RPMI8226 (cell line): ENCODE data around the gene PKHD1.
A peak's percentile ranks its signal among the peaks of the same experiment; 100 is the strongest.
"Not testable (repeated sequence)": the region's sequence is repeated elsewhere in the genome, so short reads cannot be mapped to it uniquely, and the experiment has no call there.

Experiments
- DNase-seq: peaks from one replicate; pipeline ENCODE4 v3.0.0-alpha.2; 2015

Gene PKHD1

DNA sequence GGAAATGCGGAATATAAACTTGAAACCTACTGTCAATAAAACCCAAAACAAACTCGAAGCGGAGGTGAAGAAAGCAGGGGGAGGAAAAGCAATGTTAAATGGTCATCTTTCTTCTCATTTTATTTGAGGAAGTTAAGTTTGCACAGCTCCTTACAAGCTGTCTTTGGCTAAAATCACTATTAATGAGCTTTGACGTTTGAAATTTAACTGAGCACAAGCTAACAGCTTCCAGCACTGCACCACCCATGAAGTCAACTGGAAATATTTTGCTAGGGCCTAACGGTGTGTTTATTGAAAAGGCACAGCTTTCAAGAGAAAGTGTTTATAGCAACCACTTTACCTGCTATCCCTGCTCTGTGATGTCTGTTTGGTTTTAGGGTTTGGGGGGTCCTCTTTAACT, 103.8 kb downstream of the PKHD1 start:
- DNase-seq, result no peak

DNA sequence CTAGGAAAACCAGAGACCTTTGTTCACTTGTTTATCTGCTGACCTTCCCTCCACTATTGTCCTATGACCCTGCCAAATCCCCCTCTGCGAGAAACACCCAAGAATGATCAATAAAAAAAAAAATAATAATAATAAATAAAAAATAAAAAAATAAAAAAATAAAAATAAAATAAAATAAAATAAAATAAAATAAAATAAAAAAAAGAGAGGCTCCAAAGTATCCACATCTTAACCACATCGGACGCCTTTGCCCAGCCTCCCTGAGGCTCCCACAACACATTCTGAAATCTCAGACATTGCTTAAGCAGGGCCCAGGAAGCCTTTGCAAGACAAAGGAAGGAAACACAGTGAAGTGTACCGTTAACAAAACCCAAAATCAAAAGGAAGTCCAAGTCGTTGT, 104.7 kb downstream of the PKHD1 start:
- DNase-seq, result not testable (repeated sequence)

DNA sequence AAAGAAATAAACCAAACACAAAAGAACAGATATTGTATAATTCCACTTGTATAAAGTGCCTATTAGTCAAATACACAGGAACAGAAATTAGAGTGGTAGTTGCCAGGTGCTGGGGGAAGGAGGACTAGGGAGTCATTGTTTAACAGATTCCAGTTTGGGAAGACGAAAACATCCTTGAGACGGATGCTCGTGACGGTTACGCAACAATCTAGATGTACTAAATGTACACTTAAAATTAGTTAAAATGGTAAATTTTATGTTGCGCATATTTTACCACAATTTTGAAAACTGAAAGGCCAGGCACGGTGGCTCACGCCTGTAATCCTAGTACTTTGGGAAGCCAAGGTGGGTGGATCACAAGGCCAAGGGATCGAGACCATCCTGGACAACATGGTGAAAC, 111.0 kb downstream of the PKHD1 start:
- no peak for DNase-seq

DNA sequence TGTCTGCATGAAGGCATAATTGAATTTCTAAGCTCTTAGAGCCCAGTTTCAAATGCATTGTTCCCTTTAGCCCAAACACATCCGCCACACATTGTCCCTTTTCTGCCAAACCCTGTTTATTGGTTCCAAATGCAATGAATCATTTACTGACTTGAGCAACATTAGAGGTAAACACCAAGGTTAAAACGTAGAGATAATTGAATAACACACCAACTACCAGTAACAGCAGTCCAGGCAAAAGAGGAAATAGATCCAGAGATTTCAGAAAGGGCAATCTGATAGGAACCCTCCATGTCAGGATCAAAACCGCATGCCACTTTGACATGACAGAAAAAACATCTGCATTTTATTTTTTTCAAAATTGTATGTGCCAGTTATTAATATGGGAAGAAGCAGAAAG, 114.8 kb downstream of the PKHD1 start:
- no peak for DNase-seq

DNA sequence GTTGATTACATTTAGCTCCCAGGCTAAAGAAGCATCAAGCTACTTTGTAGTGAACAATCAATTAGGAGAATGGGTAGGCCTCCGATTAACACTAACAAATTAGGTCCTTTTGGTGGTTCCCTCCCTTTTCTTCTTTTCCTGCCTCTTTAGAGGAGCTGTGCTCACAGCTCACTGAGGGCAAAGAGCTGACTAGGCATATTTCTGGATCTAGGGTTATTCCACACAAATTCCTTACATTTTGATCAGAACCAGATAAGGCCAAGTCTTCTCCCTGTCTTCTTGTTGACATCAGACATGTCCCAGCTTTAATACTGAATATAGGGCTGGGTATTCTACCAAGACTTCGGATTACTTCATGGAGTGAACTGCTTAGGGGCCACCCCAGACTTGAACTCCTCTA, 119.1 kb downstream of the PKHD1 start:
- DNase-seq, result no peak

DNA sequence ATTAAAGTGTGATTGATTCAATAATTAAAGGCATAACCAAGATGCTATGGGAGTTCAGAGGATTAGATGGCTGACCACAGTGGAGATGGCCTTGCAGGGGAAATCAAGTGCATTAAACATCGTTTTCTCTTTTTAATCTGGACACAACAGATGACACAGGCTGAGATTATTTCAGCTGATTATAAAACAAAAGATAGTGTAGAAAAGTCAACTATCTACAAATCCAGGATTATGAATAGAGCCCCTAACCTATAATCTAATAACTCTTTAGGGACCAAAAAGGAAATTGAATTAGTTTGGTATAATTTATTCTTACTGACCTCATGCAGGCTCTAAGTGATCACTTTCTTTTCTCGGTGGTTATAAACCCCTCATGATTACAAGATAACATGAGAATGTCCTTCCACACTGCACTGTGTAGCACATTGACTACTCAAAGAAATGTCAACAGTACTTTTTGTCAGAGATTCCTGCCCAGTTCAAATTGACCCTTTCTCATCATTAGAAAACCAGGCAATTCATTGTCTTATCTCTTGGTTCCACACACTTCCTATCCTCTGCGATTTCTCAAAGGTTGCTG, 122.1 kb downstream of the PKHD1 start:
- no peak for DNase-seq

DNA sequence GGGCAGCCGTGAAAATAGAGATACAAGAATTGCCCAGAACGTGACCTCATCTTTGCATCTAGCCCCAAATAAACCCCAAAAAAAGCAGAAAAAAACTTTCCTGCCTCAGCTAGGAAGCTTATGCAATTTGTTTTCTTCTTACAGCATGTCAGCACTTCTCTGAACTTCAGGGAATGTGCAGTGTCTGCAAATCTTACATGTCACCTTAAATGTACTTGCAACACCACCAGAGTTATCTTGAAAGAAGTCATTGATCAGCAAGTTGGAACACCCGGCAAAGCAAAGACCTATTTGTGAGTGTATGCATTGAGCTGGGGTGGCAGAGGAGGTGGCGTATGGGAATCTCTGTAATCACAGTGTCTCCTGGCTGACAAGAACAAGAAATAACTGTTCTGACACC, 123.4 kb downstream of the PKHD1 start:
- DNase-seq, result peak; percentile 53

DNA sequence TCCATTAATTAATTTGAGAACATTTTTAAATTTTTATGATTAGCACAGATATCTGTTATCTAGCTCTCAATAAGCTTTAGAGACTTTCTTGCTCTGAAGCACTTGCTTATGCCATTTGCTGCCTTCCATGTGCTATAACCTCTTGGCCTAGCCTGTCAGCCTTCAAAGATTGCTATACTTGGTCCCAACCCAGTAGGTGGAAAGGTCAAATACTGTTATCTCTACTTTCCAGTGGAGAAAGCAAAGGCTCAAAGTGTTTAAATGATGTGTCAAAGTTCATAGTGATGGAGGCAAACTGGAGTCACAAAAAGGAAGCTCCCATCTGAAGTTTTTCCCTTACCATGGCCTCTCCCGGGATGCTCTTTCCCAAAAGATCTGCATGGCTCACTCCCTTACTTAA, 125.1 kb downstream of the PKHD1 start:
- DNase-seq, result no peak

DNA sequence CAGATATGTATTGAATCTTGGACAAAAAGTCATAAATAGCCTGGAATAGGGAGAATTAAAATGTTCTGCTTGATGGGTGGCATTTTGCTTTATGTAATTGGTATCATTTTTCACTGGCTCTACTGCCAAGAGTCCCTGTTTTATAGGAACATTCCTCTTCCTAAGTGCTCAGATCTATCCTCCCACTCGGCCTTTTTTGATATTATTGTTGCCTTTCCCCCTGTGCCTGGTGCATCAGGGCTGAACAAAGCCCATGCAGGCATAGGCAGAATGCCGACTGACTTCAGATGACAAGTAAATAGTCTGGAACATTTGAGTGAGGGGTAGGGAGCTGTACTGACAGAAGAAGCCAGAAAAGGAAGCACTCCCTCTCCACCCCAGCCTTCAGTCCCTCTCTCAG, 127.0 kb downstream of the PKHD1 start:
- no peak for DNase-seq

DNA sequence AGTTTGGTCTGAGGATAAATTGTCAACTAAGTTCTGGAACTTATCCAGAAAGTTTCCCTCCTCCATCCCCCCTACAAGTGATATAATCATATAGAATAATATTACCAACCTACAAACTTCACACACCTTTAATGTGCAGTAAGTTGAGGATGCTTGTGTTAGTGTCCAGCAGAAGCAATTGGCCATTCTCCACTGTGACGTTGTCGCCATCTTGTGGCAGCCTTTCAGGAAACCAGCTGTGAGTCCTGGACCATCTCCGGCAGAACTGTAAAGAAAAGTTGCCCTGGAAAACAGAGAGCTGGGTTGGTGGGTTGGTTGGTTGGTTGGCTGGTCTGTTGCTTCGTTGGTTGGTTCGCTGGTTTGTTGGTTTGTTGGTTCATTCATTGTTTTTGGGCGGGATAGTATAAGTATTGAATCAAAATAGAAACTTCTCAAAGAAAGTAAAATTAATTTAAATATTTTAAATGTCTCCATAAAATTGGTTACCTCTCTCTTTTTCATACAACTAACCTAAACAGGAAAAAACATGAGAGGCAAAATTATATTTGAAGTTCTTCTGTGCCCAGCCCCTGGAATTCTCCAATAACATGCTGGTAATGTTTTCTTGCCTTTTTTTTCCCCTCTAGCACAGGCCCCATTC, 127.5 kb downstream of the PKHD1 start:
- peak; percentile 70 for DNase-seq

DNA sequence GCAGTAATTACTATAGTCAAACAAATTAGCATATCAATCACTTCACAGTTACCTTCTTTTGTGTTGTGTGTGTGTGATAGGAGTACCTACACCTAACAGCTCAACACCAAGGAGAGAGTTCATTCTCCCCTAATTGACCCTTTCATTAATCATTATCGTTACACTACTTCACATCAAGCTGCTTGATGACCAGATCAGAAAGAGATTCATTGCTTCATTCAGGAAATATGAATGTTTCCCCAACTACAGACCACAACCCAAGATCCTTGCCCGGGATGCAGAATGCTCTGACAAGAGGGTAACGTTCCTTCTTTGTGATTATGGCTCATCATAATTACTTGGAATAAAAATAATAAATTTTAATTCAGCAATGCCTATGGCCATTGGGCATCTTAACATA, 132.7 kb downstream of the PKHD1 start:
- DNase-seq, result no peak

DNA sequence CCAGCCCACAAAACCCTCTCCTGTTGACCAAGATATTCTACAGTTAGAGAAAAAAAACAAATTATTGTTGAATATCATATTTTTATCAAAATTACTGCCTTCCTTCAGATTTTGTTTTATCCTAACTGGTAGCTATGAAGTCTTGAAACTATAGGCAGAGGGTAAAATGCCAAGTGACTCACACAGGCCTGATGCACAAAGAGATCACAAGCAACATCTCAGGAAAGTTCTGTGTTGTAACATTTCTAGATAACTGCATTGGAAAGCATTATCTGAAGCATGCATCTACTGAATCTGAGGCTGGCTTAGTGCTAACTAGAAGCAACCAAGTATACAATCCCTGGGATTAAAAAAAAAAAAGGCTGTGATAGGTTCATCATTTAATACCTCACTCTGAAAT, 134.2 kb downstream of the PKHD1 start:
- no peak for DNase-seq

DNA sequence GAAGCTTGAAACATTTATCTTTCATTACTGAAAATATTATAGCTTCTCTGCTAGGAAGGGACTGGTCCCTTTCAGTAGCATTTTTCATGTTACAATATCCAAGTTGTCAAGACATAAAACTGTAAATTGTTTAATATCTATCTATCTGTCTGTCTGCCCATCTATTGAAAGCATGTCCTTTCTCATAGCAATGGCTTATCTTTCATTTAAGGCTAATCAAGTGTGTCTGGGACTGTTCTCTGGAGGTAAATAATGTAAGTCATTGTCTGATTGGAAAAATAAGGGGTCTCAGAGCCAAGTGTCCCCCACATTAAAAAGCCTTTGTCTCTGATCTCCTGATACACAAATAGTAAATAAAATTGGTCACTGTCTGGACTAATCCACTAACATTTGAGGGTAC, 135.5 kb downstream of the PKHD1 start:
- no peak for DNase-seq

DNA sequence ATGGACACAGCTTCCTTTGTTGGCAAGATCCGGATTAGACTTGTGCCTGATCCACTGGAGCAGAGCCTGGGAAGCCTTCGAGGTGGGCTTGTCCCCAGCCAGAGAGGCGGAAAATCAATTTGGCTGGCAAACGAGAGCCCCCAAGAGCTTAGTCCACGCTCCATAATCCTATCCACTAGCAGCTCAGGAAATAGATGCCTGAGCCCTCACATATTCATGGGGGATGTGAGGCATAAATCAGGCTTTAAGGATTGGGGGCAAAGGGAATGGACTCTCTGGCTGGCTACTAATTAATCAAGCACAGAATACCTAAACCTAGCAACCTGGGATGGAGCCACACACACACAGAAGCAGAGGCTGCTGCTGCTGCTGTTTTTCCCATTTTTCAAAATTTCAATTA, 137.9 kb downstream of the PKHD1 start:
- DNase-seq, result no peak

DNA sequence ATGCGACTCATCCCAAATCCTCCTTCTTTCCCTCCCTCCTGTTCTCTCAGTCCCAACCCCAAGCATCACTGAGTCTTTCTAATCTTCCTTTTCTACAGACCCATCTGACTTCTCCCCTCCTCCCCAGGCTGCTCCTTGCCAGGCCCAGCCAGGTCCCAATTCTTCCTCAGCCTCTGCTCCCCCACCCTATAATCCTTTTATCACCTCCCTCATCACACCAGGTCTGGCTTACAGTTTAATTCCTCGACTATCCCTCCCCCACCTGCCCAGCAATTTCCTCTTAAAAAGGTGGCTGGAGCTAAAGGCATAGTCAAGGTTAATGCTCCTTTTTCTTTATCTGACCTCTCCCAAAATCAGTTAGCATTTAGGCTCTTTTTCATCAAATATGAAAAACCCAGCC, 147.7 kb downstream of the PKHD1 start:
- not testable (repeated sequence) for DNase-seq

DNA sequence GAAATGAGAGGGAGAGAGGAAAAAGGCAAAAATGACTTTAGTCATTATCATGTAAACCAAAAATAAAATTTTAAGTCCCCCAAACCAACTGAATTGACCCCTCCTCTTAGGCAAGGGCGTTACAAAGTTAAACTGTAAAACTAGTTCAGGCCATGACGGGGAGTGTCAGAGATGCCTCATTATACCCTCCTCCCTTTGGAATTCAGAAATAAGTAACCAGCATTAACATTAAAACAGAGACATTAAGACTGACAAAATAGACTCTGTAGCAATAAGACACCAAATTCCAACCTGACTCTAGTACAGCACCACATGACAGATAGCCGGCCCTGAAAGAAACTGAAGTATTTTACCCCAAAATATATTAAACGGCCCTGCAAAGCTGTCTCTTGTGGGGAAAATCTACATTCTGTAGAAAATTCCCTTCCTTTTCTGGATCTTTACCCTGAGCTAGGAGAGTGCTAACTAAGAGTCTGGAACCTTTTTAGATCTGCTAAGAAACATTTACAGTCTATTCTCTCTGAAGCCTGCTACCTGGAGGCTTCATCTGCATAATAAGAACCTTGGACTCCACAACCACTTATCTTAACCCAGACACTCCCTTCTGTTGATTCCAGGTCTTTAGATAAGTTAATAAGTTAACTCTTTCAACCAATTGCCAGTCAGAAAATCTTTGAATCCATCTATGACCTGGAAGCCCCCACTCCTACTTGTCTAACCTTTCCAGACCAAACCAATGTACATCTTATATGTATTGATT, 150.7 kb downstream of the PKHD1 start:
- DNase-seq, result no peak

DNA sequence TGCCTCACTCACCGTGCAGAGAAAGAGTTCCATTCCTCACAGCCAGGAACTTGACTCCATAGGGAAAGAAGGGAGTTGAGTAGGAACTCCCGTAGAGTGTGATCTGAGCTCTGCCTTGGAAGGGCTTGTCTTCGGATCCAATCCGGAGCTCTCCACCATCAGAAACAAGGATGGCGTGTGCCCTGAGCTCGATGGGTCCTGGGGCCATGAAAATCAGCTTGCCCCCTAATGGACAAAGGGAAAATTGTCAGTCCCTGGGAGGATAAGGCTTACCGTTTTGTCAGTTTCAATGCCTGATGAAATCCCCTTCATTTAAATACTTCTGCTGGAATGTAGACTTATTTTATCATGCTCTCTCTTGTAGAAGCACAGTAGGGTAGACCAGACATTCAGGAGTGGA, 153.3 kb downstream of the PKHD1 start:
- peak; percentile 18 for DNase-seq

DNA sequence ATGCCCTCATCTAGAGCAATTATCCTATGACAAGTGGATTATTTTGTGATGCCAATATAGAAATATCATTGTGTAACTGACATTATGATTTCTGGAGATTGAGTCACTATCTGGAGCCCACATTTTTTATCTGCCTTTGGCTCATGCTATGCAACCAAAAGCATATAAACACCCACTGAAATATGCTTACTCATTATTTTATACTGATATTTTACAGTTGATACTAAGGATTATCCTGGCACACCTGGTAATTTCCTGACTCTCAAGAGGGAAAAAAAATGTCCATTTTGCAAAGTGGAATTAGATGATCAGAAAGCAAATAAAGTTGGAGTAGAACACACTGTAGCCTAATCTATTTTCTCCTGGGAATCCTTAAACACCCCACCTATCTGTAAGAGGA, 154.5 kb downstream of the PKHD1 start:
- DNase-seq, result no peak

DNA sequence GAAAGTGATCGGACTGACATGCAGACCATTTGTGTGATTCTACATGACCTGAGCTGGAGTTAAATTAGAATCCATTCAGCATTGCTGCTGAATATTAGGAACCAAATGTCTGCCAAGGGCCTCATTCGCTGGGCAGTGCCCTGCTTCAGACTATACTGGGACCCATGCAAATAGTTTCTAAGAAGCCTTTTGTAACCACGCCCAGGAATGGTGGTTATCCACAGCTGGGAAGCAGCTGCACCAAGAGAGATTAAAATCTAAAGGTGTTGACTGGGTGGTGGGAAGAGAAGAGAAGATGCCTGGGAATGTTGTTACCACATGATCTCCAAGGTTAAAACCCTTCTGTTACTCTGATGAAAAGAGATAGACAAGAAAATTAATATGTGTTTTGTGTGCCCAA, 156.8 kb downstream of the PKHD1 start:
- DNase-seq, result no peak

DNA sequence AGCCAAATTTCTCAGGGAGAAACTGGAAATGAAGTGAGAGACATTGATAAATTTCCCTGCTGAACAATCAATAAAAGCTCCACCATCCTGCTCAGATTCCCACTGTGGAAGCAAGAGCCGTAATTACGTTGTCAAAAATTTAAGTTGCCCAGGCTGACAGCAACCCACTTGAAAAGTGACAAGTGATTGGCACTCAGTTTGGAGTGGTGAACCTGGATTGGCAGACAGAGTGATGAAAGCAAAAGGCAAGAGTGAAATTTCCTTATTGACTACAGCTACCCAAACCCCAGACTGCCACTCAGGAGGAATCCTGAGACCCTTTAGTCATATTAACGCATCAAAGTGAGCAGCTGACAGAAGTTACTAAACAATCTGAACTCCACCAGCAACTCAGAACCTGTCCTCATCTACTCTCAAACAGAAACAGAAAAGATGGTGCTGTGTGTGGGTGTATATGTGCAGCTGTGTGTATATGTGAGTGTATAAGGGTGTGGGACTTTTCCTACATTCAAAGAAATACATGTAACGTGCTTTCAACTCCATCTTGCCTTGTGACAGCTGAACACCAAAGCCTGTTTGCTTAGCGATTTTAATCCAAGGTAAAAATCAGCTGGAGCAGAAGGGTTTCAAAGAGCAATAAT, 157.4 kb downstream of the PKHD1 start:
- no peak for DNase-seq

DNA sequence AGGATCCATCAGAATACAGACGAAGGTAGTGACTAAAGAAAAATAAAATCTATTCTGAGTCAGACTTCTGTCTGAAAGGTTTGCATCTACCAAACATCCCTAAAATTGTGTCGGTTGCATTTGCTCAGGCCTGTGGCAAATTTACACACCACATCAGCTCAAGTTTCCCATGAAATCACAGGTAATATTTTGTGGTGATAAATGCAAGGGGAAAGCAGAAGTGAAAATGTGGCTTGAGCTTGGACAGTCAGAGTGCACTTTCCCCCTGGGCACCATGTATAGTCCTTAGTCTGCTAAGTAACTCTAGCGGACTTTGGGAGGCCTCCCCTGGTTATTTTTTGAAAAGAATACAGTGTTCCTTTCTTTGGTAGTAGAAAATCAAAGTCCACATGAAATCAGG, 159.1 kb downstream of the PKHD1 start:
- no peak for DNase-seq

DNA sequence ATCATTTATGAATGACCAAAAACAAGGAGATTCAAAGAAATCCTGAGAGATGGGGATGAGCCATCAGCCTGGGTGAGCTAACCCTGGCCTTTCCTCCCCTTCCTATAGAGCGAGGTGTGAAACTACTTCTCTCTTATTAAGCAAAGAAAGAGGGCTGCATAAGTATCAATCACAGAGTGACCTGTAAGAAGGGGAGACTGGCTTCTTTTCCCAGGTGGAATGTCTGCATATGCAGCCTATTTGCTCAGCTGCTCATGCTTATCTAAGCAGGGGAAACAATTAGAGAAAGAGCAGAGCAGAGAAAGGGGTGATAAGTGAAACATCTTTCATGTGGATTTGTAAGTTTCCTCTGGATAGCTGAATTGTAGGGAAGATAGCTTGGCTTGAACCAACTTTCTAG, 160.0 kb downstream of the PKHD1 start:
- DNase-seq, result no peak

DNA sequence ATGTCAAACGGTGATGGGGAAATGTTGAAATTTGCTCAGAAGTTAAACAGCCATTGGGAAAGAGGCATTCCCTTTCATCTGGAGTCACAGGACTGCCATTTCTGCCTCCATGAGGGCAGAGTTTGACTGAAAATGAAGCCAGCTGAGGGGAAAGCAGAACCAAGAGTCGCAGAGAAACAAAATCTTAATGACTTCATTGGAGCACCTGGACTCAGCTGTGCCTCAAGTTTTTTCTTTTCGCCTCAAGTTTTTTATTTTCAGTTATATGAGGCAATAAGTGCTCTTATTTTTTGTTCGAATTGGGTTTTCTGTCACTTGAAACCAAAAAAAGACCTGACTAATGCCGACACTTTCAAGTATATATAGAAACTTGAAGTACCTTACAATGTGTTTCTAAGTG, 161.3 kb downstream of the PKHD1 start:
- DNase-seq, result no peak

DNA sequence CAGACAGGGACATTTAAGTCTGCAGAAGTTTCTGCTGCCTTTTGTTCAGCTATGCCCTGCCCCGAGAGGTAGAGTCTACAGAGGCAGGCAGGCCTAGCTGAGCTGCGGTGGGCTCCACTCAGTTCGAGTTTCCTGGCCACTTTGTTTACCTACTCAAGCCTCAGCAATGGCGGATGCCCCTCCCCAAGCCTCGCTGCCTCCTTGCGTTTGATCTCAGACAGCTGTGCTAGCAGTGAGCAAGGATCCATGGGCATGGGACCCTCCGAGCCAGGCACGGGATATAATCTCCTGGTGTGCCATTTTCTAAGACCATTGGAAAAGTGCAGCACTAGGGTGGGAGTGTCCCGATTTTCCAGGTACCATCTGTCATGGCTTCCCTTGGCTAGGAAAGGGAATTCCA, 164.9 kb downstream of the PKHD1 start:
- not testable (repeated sequence) for DNase-seq
